B cell (primary cell): ENCODE results near the gene RS1. TPM values are rescaled to one million over a fixed set of nuclear protein-coding genes. Genes with fewer than 3 reads are reported as not detected.

ENCODE experiments used
- ATAC-seq: fragments of 200-7000 bp; cut with Tn5 transposase; one replicate; pipeline ENCODE4 v1.10.0; 2021; ENCODE audit warnings: low read depth, mild to moderate bottlenecking, moderate number of reproducible peaks, moderate library complexity
- CTCF ChIA-PET: fragments of 350-600 bp; sonication (Branson Sonifier 250); formaldehyde crosslinking; loops from one replicate; lab custom pipeline; 2021; ENCODE audit warnings: antibody characterized with exemption, inconsistent platforms; lab: Charles Lee
- POLR2A ChIA-PET: fragments of 350-600 bp; sonication (Branson Sonifier 250); formaldehyde crosslinking; loops from one replicate; lab custom pipeline; 2021; ENCODE audit warnings: antibody characterized with exemption; lab: Charles Lee
- DNase-seq: peaks from one replicate; pipeline ENCODE4 v3.0.0; 2013
- H2AFZ ChIP-seq: 2 replicates; pipeline ENCODE4 v1.6.1; 2012; ENCODE audit warnings: mild to moderate bottlenecking, low read depth, low read length; ENCODE audit not compliant: insufficient read depth, poor library complexity, severe bottlenecking
- H3K27ac ChIP-seq, 2 donors: 1 replicate in 1 of 2; 2 replicates in 1 of 2; pipeline ENCODE4 v1.5.1; 2012 to 2013; ENCODE audit warnings: low read length in 2 of 2, mild to moderate bottlenecking in 2 of 2, moderate library complexity in 1 of 2
- H3K27me3 ChIP-seq, 4 experiments: fragments of 200-600 bp in 1 of 4; sonication (generic) in 1 of 4; replicated peaks in 1 of 4; 1 replicate in 2 of 4; 2 replicates in 2 of 4; pipeline versions ENCODE4 v1.6.1 to v1.7.0; 2013 to 2016; ENCODE audit warnings: low read length in 3 of 4, mild to moderate bottlenecking in 2 of 4, mixed read lengths in 1 of 4, moderate library complexity in 1 of 4; ENCODE audit not compliant: insufficient read depth in 4 of 4, control insufficient read depth in 3 of 4; ENCODE audit errors: control extremely low read depth in 1 of 4
- H3K36me3 ChIP-seq, 2 experiments: replicated peaks in 1 of 2; 1 replicate in 1 of 2; 2 replicates in 1 of 2; pipeline versions ENCODE4 v1.6.1 to v1.7.1; 2013; ENCODE audit warnings: low read length in 1 of 2; ENCODE audit not compliant: insufficient read depth in 2 of 2, control insufficient read depth in 1 of 2; ENCODE audit errors: control extremely low read depth in 1 of 2, extremely low read depth in 1 of 2
- H3K4me1 ChIP-seq, 2 donors: fragments of 200-600 bp in 1 of 2; sonication (generic) in 1 of 2; 1 replicate in 1 of 2; 2 replicates in 1 of 2; pipeline versions ENCODE4 v1.5.1 to v1.6.1; 2013 to 2017; ENCODE audit warnings: low read length in 2 of 2; ENCODE audit not compliant: control insufficient read depth in 2 of 2, insufficient read depth in 2 of 2
- H3K4me2 ChIP-seq: replicated peaks from 2 replicates; pipeline ENCODE3; 2012; ENCODE audit warnings: mild to moderate bottlenecking, low read depth, low read length; ENCODE audit not compliant: poor library complexity, severe bottlenecking
- H3K4me3 ChIP-seq, 5 experiments: fragments of 200-600 bp in 1 of 5; sonication (generic) in 1 of 5; 1 replicate in 3 of 5; 2 replicates in 2 of 5; pipeline versions ENCODE4 v1.5.1 to v1.7.0; 2011 to 2016; ENCODE audit warnings: low read length in 4 of 5, mild to moderate bottlenecking in 4 of 5, low read depth in 2 of 5, control low read depth in 1 of 5, moderate library complexity in 1 of 5; ENCODE audit not compliant: insufficient read depth in 1 of 5; ENCODE audit errors: control extremely low read depth in 1 of 5, extremely low read depth in 1 of 5
- H3K79me2 ChIP-seq: fragments of 200-600 bp; sonication (generic); one replicate; pipeline ENCODE4 v1.6.0; 2016; ENCODE audit warnings: low read length; ENCODE audit not compliant: control insufficient read depth, insufficient read depth
- H3K9ac ChIP-seq: fragments of 200-600 bp; sonication (generic); 2 replicates; pipeline ENCODE4 v1.6.1; 2017; ENCODE audit warnings: mild to moderate bottlenecking, low read length, moderate library complexity
- H3K9me3 ChIP-seq, 3 donors: one replicate each; pipeline versions ENCODE4 v1.6.1 to v1.7.1; 2013; ENCODE audit warnings: low read length in 2 of 3; ENCODE audit not compliant: control insufficient read depth in 2 of 3, insufficient read depth in 1 of 3; ENCODE audit errors: control extremely low read depth in 1 of 3
- H4K20me1 ChIP-seq: 2 replicates; pipeline ENCODE4 v1.6.0; 2012; ENCODE audit warnings: mild to moderate bottlenecking, low read length; ENCODE audit not compliant: insufficient read depth, control insufficient read depth, poor library complexity, severe bottlenecking
- H3K27ac Mint-ChIP-seq: one replicate; pipeline ENCODE4 v1.8.0; 2021; ENCODE audit warnings: mixed read lengths
- H3K27me3 Mint-ChIP-seq: one replicate; pipeline ENCODE4 v1.8.0; 2021; ENCODE audit warnings: mixed read lengths
- H3K4me1 Mint-ChIP-seq: one replicate; pipeline ENCODE4 v1.8.0; 2021; ENCODE audit warnings: mixed read lengths
- H3K4me3 Mint-ChIP-seq: one replicate; pipeline ENCODE4 v1.8.0; 2021; ENCODE audit warnings: mixed read lengths
- H3K9me3 Mint-ChIP-seq: one replicate; pipeline ENCODE4 v1.8.0; 2022; ENCODE audit warnings: mixed read lengths; ENCODE audit not compliant: insufficient read depth
- CTCF ChIP-seq: fragments of 200-600 bp; IDR thresholded peaks from one replicate; pipeline ENCODE4 v1.8.0; 2022; ENCODE audit warnings: antibody characterized with exemption, mild to moderate bottlenecking
- EZH2 ChIP-seq: IDR thresholded peaks from 2 replicates; pipeline ENCODE4 v1.6.1; 2012; ENCODE audit warnings: borderline replicate concordance, low read depth, mild to moderate bottlenecking, moderate library complexity, low read length; ENCODE audit not compliant: insufficient read depth, poor library complexity, severe bottlenecking
- WGBS: methylation state at CpG from one replicate; pipeline ENCODE4 v1.1.5; 2013; ENCODE audit warnings: missing lambda C conversion rate; ENCODE audit not compliant: insufficient coverage; 5-methylcytosine and 5-hydroxymethylcytosine counted together
- intact Hi-C: fragments of 100-400 bp; cut with micrococcal nuclease; formaldehyde crosslinking; loops from one replicate; pipeline ENCODE4 v1.10.0; 2022
- polyA plus RNA-seq: library from polyadenylated mRNA; depleted of rRNA; stranded (reverse); fragments of >200 nt; gene quantifications from 2 replicates; pipeline ENCODE4 v1.2.3, GENCODE V29; 2012
- total RNA-seq, 2 donors: library from RNA; stranded (reverse); fragments of 120-200 nt in 1 of 2; gene quantifications; 1 replicate in 1 of 2; 2 replicates in 1 of 2; pipeline versions ENCODE4 v1.2.3 to v1.2.4, GENCODE V29; 2013 to 2022

RS1 gene
- total and polyA plus RNA-seq, 2 donors (not counting 1 experiment from before 2014, with no cell fraction given) = not detected

- H3K27ac Mint-ChIP-seq = no peak overlapping the region
- intact Hi-C loops = no loop called here
- ChIA-PET CTCF (no interaction called here), POLR2A (no interaction called here)
- no peak overlapping the region for H3K4me2 ChIP-seq
- peaks cover 2% of the 10 kb centered on the region for H3K9me3 Mint-ChIP-seq
- no peak overlapping the region for H2AFZ ChIP-seq
- H4K20me1 ChIP-seq = no peaks in the 10 kb centered on the region
- no CpG with 5 or more reads among the region's 9 CpGs for WGBS
- no peak overlapping the region for H3K4me3 ChIP-seq
- no peak overlapping the region for H3K4me3 Mint-ChIP-seq
- no peaks in the 10 kb centered on the region for H3K36me3 ChIP-seq
- ATAC-seq (no peak), DNase-seq (no peak)
- no peak overlapping the region for H3K9ac ChIP-seq
- H3K4me1 Mint-ChIP-seq = no peaks in the 10 kb centered on the region
- no peaks in the 10 kb centered on the region for H3K9me3 ChIP-seq
- H3K27me3 Mint-ChIP-seq = no peaks in the 10 kb centered on the region
- no peaks in the 10 kb centered on the region for H3K27me3 ChIP-seq
- no peaks in the 10 kb centered on the region for H3K4me1 ChIP-seq
- no peak for TF ChIP-seq EZH2
- TF ChIP-seq CTCF = no peak
- no peaks in the 10 kb centered on the region for H3K79me2 ChIP-seq
- H3K27ac ChIP-seq = no peak overlapping the region
These were observed 43.0 kb upstream of the RS1 start for GRCh38 chrX:18714910-18715309.

- Mint-ChIP-seq H3K4me3 (no peak overlapping the region), H3K27ac (no peak overlapping the region), H3K4me1 (no peaks in the 10 kb centered on the region), H3K27me3 (no peaks in the 10 kb centered on the region), H3K9me3 (peaks cover 2% of the 10 kb centered on the region)
- ATAC-seq = no peak
- CTCF ChIA-PET = no interaction called here
- H2AFZ ChIP-seq = no peak overlapping the region
- H3K79me2 ChIP-seq = no peaks in the 10 kb centered on the region
- TF ChIP-seq EZH2 (no peak), CTCF (no peak)
- no peaks in the 10 kb centered on the region for H3K9me3 ChIP-seq
- no peaks in the 10 kb centered on the region for H3K27me3 ChIP-seq
- H3K4me3 ChIP-seq = no peak overlapping the region
- DNase-seq = no peak
- no peak overlapping the region for H3K27ac ChIP-seq
- H3K36me3 ChIP-seq = no peaks in the 10 kb centered on the region
- intact Hi-C loops = no loop called here
- H4K20me1 ChIP-seq = no peaks in the 10 kb centered on the region
- H3K9ac ChIP-seq = no peak overlapping the region
- POLR2A ChIA-PET = no interaction called here
- WGBS = no CpG with 5 or more reads among the region's 3 CpGs
- no peaks in the 10 kb centered on the region for H3K4me1 ChIP-seq
- no peak overlapping the region for H3K4me2 ChIP-seq
These were observed 37.9 kb upstream of the RS1 start for GRCh38 chrX:18709833-18710232.
